Stimulated activated CD8-positive, alpha-beta memory T cell treated with anti-CD3 and anti-CD28 coated beads, Interleukin-15, amount 100 ng/mL, for 1 hour (primary cell): ENCODE results near the gene DPP6.

Source experiments
- DNase-seq: peaks from one replicate; pipeline ENCODE4 v3.0.0-alpha.2; 2020; ENCODE audit warnings: low read depth

The DPP6 gene

DNA sequence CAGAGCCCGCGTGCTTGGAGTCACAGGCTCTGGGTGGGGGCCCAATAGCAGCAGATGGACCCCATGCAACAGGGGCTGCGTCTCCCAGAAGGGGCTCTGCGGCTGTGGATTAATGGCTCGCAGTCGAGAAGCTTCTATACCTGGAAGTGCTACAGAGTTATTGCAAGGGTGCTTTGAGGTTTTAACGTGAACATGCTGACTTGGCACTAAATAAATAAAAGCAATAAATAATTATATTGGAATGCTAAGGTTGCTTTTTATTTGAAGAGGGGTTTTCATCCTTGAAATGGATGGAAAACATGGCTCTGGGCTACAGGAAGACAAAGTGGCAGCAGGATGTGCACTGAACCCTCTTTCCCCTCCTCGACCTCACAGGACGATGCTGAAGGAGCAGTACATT is 828.3 kb downstream of the DPP6 start:
- no peak for DNase-seq

- no peak for DNase-seq
Measured at GRCh38 chr7:154881026-154881425, 828.8 kb downstream of the DPP6 start.

- DNase-seq: no peak
Measured at GRCh38 chr7:154881526-154881925, 829.3 kb downstream of the DPP6 start.

GRCh38 chr7:154882931-154883474 is 830.8 kb downstream of the DPP6 start:
- no peak for DNase-seq

DNA sequence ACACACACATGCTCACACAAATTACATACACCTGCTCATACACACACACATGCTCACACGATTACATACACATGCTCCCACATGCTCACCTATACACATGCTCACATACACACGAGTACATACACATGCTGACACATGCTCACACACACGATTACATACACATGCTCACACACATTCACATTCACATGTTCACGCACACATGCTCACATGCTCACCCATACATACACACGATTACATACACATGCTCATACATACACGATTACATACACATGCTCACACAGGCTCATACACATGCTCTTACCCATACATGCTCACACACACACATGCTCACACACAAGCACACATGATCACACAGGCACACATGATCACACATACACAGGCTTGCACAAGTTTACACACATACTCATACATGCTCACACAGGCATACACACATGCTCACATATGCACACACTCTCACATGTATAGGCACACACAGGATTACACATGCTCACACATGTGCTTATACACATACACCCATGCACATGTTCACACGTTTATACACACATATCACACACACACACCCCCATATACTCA is 832.2 kb downstream of the DPP6 start:
- no peak for DNase-seq

GRCh38 chr7:154886591-154886990 is 834.4 kb downstream of the DPP6 start:
- no peak for DNase-seq

DNA sequence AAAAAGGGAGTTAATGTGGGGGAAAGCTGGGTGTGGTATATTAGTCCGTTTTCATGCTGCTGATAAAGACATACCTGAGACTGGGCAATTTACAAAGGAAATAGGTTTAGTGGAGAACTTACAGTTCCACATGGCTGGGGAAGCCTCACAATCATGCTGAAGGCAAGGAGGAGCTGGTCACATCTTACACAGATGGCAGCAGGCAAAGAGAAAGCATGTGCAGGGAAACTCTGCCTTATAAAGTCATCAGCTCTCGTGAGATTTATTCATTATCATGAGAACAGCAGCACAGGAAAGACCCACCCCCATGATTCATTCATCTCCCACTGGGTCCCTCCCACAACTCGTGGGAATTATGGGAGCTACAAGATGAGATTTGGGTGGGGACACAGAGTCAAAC is 836.5 kb downstream of the DPP6 start:
- DNase-seq: no peak

- DNase-seq: no peak
Measured at GRCh38 chr7:154892459-154892858, 840.3 kb downstream of the DPP6 start.

DNA sequence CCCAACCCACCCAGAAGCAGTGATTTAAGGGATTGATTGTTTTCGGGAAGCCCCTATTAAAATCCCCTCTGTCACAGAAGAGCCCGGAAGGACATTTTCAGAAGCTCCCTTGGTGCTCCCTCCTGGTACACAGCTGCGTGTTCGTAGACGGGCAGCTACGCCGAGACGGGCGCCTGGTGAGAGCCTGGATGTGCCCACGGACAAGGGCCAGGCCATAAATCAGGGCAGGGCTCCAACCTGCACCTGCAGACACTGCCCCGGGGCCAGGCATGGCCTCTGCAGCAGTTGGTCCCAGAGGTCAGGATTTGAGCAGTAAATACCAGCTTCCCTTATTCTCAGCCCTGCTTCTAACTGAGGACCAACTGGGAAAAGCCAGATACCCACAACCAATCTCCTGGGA is 843.9 kb downstream of the DPP6 start:
- no peak for DNase-seq

GRCh38 chr7:154898973-154899855 is 847.0 kb downstream of the DPP6 start:
- DNase-seq: no peak

- no peak for DNase-seq
Measured at GRCh38 chr7:154899862-154900261, 847.7 kb downstream of the DPP6 start.

- DNase-seq: no peak
Measured at GRCh38 chr7:154902600-154903082, 850.4 kb downstream of the DPP6 start.

DNA sequence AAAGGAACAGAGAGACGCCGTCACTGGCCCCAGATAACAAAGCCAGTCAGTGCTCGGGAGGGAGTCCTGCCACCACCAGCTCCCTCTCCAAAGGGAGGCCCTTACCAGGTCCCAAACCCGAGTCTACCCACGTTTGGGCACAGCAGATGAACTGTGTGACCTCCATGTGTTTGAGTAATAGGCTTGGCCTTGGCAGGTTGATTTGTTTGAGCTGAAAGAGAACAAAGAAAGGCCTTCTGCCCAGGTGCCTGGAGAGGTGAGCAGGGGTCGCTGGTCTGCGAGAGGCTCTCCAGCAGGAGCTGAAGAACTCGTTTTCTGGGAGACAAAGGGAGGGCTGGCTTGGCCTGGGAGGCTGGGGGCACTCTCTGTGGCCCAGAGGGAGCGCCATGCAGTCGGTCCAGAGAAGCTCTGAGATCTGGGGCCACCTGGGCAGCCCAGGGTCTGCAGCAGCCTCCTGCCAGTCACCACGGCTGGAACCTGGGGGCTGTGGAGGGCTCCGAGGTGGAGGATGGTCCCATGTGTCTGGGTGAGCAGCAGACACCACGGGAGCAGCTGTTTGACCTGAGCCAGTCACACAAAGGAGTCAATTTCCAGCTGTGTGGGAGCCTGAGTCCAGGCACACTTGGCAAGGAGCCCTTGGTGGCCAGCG is 851.0 kb downstream of the DPP6 start:
- DNase-seq: no peak

GRCh38 chr7:154905146-154905545 is 852.9 kb downstream of the DPP6 start:
- DNase-seq: no peak

DNA sequence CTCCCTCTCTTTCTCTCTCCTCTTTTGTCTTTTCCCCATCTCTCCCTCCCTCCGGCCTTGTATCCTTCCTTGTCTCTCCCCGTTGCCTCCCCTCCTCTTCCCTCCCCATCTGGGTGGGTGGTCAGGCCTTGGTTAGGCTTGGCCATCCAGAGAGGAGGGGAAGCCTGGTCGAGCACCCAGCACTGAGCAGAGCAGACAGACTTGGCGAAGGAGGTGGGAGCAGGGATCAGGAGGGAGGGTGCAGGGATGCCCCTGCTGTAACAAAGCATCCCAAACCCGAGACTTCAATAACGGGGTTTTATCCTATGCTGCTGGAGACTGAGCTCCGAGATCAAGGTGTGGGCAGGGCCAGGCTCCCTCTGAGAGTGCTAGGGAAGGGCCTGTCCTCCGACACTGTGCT is 853.4 kb downstream of the DPP6 start:
- no peak for DNase-seq

- DNase-seq: no peak
Measured at GRCh38 chr7:154906201-154906600, 854.0 kb downstream of the DPP6 start.

- no peak for DNase-seq
Measured at GRCh38 chr7:154906736-154907355, 854.6 kb downstream of the DPP6 start.

- DNase-seq: no peak
Measured at GRCh38 chr7:154907651-154908620, 855.7 kb downstream of the DPP6 start.

GRCh38 chr7:154909241-154910105 is 857.3 kb downstream of the DPP6 start:
- no peak for DNase-seq

GRCh38 chr7:154910125-154910524 is 857.9 kb downstream of the DPP6 start:
- DNase-seq: no peak
